ENCODE measurements around the gene GPC6.

DNA sequence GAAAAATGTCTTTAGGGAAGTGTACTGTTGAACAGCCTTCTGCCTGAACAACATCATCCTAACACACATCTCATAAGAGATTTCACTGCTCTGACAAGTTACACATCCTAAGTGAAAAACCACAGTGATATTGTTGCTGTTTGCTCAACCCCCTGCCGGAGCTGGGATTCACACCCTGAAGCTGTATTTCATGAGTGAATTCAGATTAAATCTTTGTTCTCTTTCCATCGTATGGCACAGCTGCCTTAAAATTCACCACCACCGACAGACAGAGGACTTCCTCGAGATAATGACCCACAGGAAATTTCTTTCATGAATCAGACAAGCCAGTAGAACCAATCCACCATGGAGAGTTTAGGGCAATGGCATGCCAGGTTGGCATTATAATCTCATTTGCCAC, 972.1 kb downstream of the GPC6 start:
- TF ChIP-seq, protein P1, sequence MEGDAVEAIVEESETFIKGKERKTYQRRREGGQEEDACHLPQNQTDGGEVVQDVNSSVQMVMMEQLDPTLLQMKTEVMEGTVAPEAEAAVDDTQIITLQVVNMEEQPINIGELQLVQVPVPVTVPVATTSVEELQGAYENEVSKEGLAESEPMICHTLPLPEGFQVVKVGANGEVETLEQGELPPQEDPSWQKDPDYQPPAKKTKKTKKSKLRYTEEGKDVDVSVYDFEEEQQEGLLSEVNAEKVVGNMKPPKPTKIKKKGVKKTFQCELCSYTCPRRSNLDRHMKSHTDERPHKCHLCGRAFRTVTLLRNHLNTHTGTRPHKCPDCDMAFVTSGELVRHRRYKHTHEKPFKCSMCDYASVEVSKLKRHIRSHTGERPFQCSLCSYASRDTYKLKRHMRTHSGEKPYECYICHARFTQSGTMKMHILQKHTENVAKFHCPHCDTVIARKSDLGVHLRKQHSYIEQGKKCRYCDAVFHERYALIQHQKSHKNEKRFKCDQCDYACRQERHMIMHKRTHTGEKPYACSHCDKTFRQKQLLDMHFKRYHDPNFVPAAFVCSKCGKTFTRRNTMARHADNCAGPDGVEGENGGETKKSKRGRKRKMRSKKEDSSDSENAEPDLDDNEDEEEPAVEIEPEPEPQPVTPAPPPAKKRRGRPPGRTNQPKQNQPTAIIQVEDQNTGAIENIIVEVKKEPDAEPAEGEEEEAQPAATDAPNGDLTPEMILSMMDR (IDR thresholded peaks at IDR 0.05), result no peak
- TF ChIP-seq EP300 (IDR thresholded peaks at IDR 0.05), result no peak

All from suprapubic skin (tissue), 3 donors.